ENCODE data around the gene CCDC192.
"Not testable (repeated sequence)": the region's sequence is repeated elsewhere in the genome, so short reads cannot be mapped to it uniquely, and the experiment has no call there.

CCDC192 gene

GRCh38 chr5:127700237-127700766 lies 2.9 kb upstream of the CCDC192 start:
- DNase-seq = no peak

- DNase-seq = no peak
These were observed 757 bp upstream of the CCDC192 start for GRCh38 chr5:127702434-127702833.

GRCh38 chr5:127705120-127705892 lies 2.1 kb downstream of the CCDC192 start:
- DNase-seq = no peak

GRCh38 chr5:127706691-127707090 lies 3.5 kb downstream of the CCDC192 start:
- DNase-seq = no peak

- no peak for DNase-seq
These were observed 4.0 kb downstream of the CCDC192 start for GRCh38 chr5:127707209-127707608.

GRCh38 chr5:127713083-127713482 lies 9.9 kb downstream of the CCDC192 start:
- not testable (repeated sequence) for DNase-seq

- DNase-seq = no peak
These were observed 15.0 kb downstream of the CCDC192 start for GRCh38 chr5:127718181-127718580.

GRCh38 chr5:127723571-127723970 lies 20.4 kb downstream of the CCDC192 start:
- DNase-seq = no peak

- DNase-seq = no peak
These were observed 22.5 kb downstream of the CCDC192 start for GRCh38 chr5:127725673-127726072.

GRCh38 chr5:127732963-127733362 lies 29.8 kb downstream of the CCDC192 start:
- no peak for DNase-seq

- DNase-seq = not testable (repeated sequence)
These were observed 36.2 kb downstream of the CCDC192 start for GRCh38 chr5:127739348-127739747.

- DNase-seq = no peak
These were observed 36.7 kb downstream of the CCDC192 start for GRCh38 chr5:127739807-127740384.

- DNase-seq = no peak
These were observed 38.2 kb downstream of the CCDC192 start for GRCh38 chr5:127741412-127741811.

- DNase-seq = no peak
These were observed 41.0 kb downstream of the CCDC192 start for GRCh38 chr5:127744241-127744640.

- no peak for DNase-seq
These were observed 43.6 kb downstream of the CCDC192 start for GRCh38 chr5:127746756-127747155.

GRCh38 chr5:127752503-127753265 lies 49.5 kb downstream of the CCDC192 start:
- not testable (repeated sequence) for DNase-seq

GRCh38 chr5:127754259-127754658 lies 51.1 kb downstream of the CCDC192 start:
- no peak for DNase-seq

GRCh38 chr5:127754706-127755105 lies 51.5 kb downstream of the CCDC192 start:
- DNase-seq = no peak

- DNase-seq = no peak
These were observed 54.4 kb downstream of the CCDC192 start for GRCh38 chr5:127757576-127757975.

- no peak for DNase-seq
These were observed 55.6 kb downstream of the CCDC192 start for GRCh38 chr5:127758766-127759283.

GRCh38 chr5:127761869-127762268 lies 58.7 kb downstream of the CCDC192 start:
- no peak for DNase-seq

GRCh38 chr5:127762412-127762811 lies 59.2 kb downstream of the CCDC192 start:
- no peak for DNase-seq

- no peak for DNase-seq
These were observed 63.6 kb downstream of the CCDC192 start for GRCh38 chr5:127766676-127767335.
